A549 treated with GW870086 at 1 μM for 4 hours (cell line): ENCODE measurements around the gene MAP3K7CL. TPM values are rescaled to one million over a fixed set of nuclear protein-coding genes. Genes with fewer than 3 reads are reported as not detected.

Source experiments
- total RNA-seq: library from RNA; stranded (reverse); fragments of 200-300 nt; extraction: Qiagen RNA extraction; gene quantifications from 5 replicates; pipeline ENCODE4 v1.2.3, GENCODE V29; 2022; ENCODE audit warnings: low read depth

Gene MAP3K7CL
- 1.4 to 2.6 TPM (median 1.6 TPM) in 5 replicates for total RNA-seq

GRCh38 chr21:29130270-29130969 lies at the start of gene MAP3K7CL:
Gene MAP3K7CL (plus strand): TSS chr21:29130644. CDS start chr21:29133345, 2,701 bp downstream.

Other genes starting within 250 kb of the MAP3K7CL start
- gene LTN1, start 137.8 kb upstream of the MAP3K7CL start, total RNA-seq: 3.9 to 8.1 TPM (median 6.5 TPM) in 5 replicates
- gene RWDD2B, start 111.3 kb upstream of the MAP3K7CL start, total RNA-seq: 8.5 to 10.4 TPM (median 9.7 TPM) in 5 replicates
- gene USP16, start 106.0 kb upstream of the MAP3K7CL start, total RNA-seq: 18.8 to 26.6 TPM (median 23.7 TPM) in 5 replicates
- gene CCT8, start 57.0 kb upstream of the MAP3K7CL start, total RNA-seq: 173 to 188 TPM (median 181 TPM) in 5 replicates
- gene BACH1, start 168.3 kb downstream of the MAP3K7CL start, total RNA-seq: 3.7 to 6.7 TPM (median 5.4 TPM) in 5 replicates